SU-DHL-6 (cell line): Measurements from ENCODE around the gene SPINK1.

Experiments used
- CTCF ChIP-seq: fragments of 200-600 bp; sonication (generic); IDR thresholded peaks from one replicate; pipeline ENCODE4 v1.5.1; 2017; ENCODE audit warnings: antibody characterized with exemption, mild to moderate bottlenecking, low read length, moderate library complexity; ENCODE audit not compliant: insufficient read depth, poor library complexity, severe bottlenecking
- EZH2phosphoT487 ChIP-seq: fragments of 200-600 bp; sonication (generic), shearing (Covaris generic); conservative IDR thresholded peaks from 2 replicates; pipeline ENCODE4 v1.6.1; 2018; ENCODE audit warnings: mild to moderate bottlenecking, antibody characterized with exemption, low read length, moderate library complexity, mixed read lengths

GRCh38 chr5:147842869-147843268 is 11.4 kb upstream of the SPINK1 start:
- TF ChIP-seq CTCF (no peak), EZH2phosphoT487 (no peak)
